Liver (tissue), 9 donors: ENCODE measurements around the gene COG4. TPM values are rescaled to one million over a fixed set of nuclear protein-coding genes. Genes with fewer than 3 reads are reported as not detected.
A peak's percentile ranks its signal among the peaks of the same experiment; 100 is the strongest.

ENCODE experiments used
- DNase-seq: peaks from one replicate; pipeline ENCODE4 v3.0.0-alpha.2; 2017; ENCODE audit warnings: low spot score
- H3K27ac ChIP-seq, 2 donors: one replicate each; pipeline ENCODE4 v1.7.0; 2013; ENCODE audit warnings: inconsistent platforms in 2 of 2, low read length in 2 of 2, control low read depth in 1 of 2, low read depth in 1 of 2, mild to moderate bottlenecking in 1 of 2
- H3K27me3 ChIP-seq, 4 donors: one replicate each; pipeline versions ENCODE4 v1.6.1 to v1.7.0; 2013; ENCODE audit warnings: low read length in 3 of 4, inconsistent platforms in 1 of 4, mild to moderate bottlenecking in 1 of 4, moderate library complexity in 1 of 4; ENCODE audit not compliant: control insufficient read depth in 4 of 4, insufficient read depth in 4 of 4
- H3K36me3 ChIP-seq, 4 donors: one replicate each; pipeline versions ENCODE4 v1.6.1 to v1.7.0; 2013; ENCODE audit warnings: low read length in 3 of 4, mild to moderate bottlenecking in 3 of 4, low read depth in 1 of 4, moderate library complexity in 1 of 4; ENCODE audit not compliant: control insufficient read depth in 4 of 4, insufficient read depth in 3 of 4
- H3K4me1 ChIP-seq, 4 donors: one replicate each; pipeline versions ENCODE4 v1.6.1 to v1.7.0; 2013; ENCODE audit warnings: low read length in 3 of 4, mild to moderate bottlenecking in 3 of 4, moderate library complexity in 1 of 4; ENCODE audit not compliant: control insufficient read depth in 4 of 4, insufficient read depth in 4 of 4
- H3K4me3 ChIP-seq, 3 donors: one replicate each; pipeline versions ENCODE4 v1.6.1 to v1.7.0; 2013; ENCODE audit warnings: low read length in 3 of 3, control low read depth in 1 of 3, low read depth in 1 of 3, mild to moderate bottlenecking in 1 of 3
- H3K9ac ChIP-seq, 2 donors: one replicate each; pipeline ENCODE4 v1.7.0; 2013; ENCODE audit warnings: low read length in 2 of 2, mild to moderate bottlenecking in 2 of 2, moderate library complexity in 2 of 2, control low read depth in 1 of 2, low read depth in 1 of 2
- H3K9me3 ChIP-seq, 4 donors: one replicate each; pipeline versions ENCODE4 v1.6.1 to v1.7.0; 2013; ENCODE audit warnings: low read length in 3 of 4; ENCODE audit not compliant: control insufficient read depth in 4 of 4
- CTCF ChIP-seq: fragments of 150-350 bp; IDR thresholded peaks from 2 replicates; pipeline ENCODE4 v1.5.1; 2017; ENCODE audit warnings: improper control_type of control experiment, low read depth, low read length; ENCODE audit not compliant: missing input control
- EGR1 ChIP-seq, 2 donors: IDR thresholded peaks; 2 replicates each; pipeline ENCODE4 v1.6.1; 2016 to 2018; ENCODE audit warnings: antibody characterized with exemption in 2 of 2, low read depth in 2 of 2
- GABPA ChIP-seq, 2 donors: IDR thresholded peaks in 1 of 2; conservative IDR thresholded peaks in 1 of 2; 2 replicates each; pipeline ENCODE4 v1.6.1; 2016; ENCODE audit warnings: antibody characterized with exemption in 2 of 2, mild to moderate bottlenecking in 1 of 2, moderate library complexity in 1 of 2
- HNF4G ChIP-seq: IDR thresholded peaks from 2 replicates; pipeline ENCODE4 v1.6.1; 2016; ENCODE audit warnings: antibody characterized with exemption
- JUND ChIP-seq, 2 donors: IDR thresholded peaks; 2 replicates each; pipeline ENCODE4 v1.6.1; 2016; ENCODE audit warnings: antibody characterized with exemption in 2 of 2
- MAX ChIP-seq: IDR thresholded peaks from 2 replicates; pipeline ENCODE4 v1.6.1; 2016; ENCODE audit warnings: antibody characterized with exemption
- RAD21 ChIP-seq, 2 donors: IDR thresholded peaks; 2 replicates each; pipeline ENCODE4 v1.6.1; 2016; ENCODE audit warnings: antibody characterized with exemption in 2 of 2, mild to moderate bottlenecking in 2 of 2
- REST ChIP-seq: IDR thresholded peaks from 2 replicates; pipeline ENCODE4 v1.6.1; 2016; ENCODE audit warnings: antibody characterized with exemption, mild to moderate bottlenecking
- YY1 ChIP-seq: IDR thresholded peaks from 2 replicates; pipeline ENCODE4 v1.6.1; 2016; ENCODE audit warnings: antibody characterized with exemption, mild to moderate bottlenecking
- ZBTB33 ChIP-seq: IDR thresholded peaks from 2 replicates; pipeline ENCODE4 v1.6.1; 2016; ENCODE audit warnings: antibody characterized with exemption
- WGBS: extraction: QIAGEN DNeasy Blood & Tissue Kit; methylation state at CpG from one replicate; pipeline ENCODE4 v1.1.7; 2013; 5-methylcytosine and 5-hydroxymethylcytosine counted together
- polyA plus RNA-seq, 2 donors: library from polyadenylated mRNA; stranded (reverse) in 1 of 2; unstranded in 1 of 2; fragments of 200-250 nt in 1 of 2; fragments of >200 nt in 1 of 2; fragmentation: Nextera tagmentation in 1 of 2; extraction: Ambion mirVana in 1 of 2; gene quantifications; one replicate each; pipeline versions ENCODE4 v1.2.1 to v1.2.3, GENCODE V29; 2013 to 2015
- total RNA-seq, 2 donors: library from RNA; depleted of rRNA; stranded (reverse); fragments of >200 nt; gene quantifications; one replicate each; pipeline ENCODE4 v1.2.3, GENCODE V29; 2014
- donor health status: healthy.
- donor health status: healthy.
- donor health status: healthy.
- donor health status: healthy.
- donor health status: healthy.

Gene COG4
- total and polyA plus RNA-seq, 4 donors = 15.3 to 59.5 (median 27.2) TPM

GRCh38 chr16:70474320-70475053 is 48.9 kb downstream of the COG4 start:
- no peaks in the 10 kb centered on the region for H3K27me3 ChIP-seq
- H3K9ac ChIP-seq = no peak overlapping the region
- no peak overlapping the region for H3K27ac ChIP-seq
- no peak overlapping the region for H3K4me3 ChIP-seq
- no peak for DNase-seq
- WGBS = 96% methylated on average over 22 of the region's 22 CpGs
- peaks cover 8 to 45% (median 15%) of the 10 kb centered on the region in 4 donors for H3K36me3 ChIP-seq
- no peaks in the 10 kb centered on the region for H3K9me3 ChIP-seq
- H3K4me1 ChIP-seq = no peaks in the 10 kb centered on the region
- TF ChIP-seq EGR1 (IDR thresholded peaks at IDR 0.05; ENCODE audit: low read depth in 2 of 2) (no peak), YY1 (no peak), MAX (no peak), CTCF (no peak), JUND (IDR thresholded peaks at IDR 0.05) (no peak), REST (no peak), ZBTB33 (no peak), GABPA (IDR thresholded peaks at IDR 0.05 in 1 of 2, conservative IDR thresholded peaks at IDR 0.05 in 1 of 2) (no peak), HNF4G (no peak)

GRCh38 chr16:70473446-70474319 is 49.7 kb downstream of the COG4 start:
- TF ChIP-seq RAD21 (IDR thresholded peaks at IDR 0.05) = peak in 1 of 2 donors; percentile 22
- TF ChIP-seq YY1 = no peak
- no peaks in the 10 kb centered on the region for H3K4me1 ChIP-seq
- peaks cover 6 to 37% (median 11%) of the 10 kb centered on the region in 4 donors for H3K36me3 ChIP-seq
- no peak overlapping the region for H3K4me3 ChIP-seq
- no peak for DNase-seq
- H3K27ac ChIP-seq = no peak overlapping the region
- H3K9me3 ChIP-seq = no peaks in the 10 kb centered on the region
- WGBS = 95% methylated on average over 21 of the region's 21 CpGs
- H3K27me3 ChIP-seq = no peaks in the 10 kb centered on the region
- no peak overlapping the region for H3K9ac ChIP-seq
